PC-3 (cell line): ENCODE data around the gene TEPSIN. TPM values are rescaled to one million over a fixed set of nuclear protein-coding genes. Genes with fewer than 3 reads are reported as not detected.
A peak's percentile ranks its signal among the peaks of the same experiment; 100 is the strongest.

ENCODE experiments used
- ATAC-seq: fragments of 200-7000 bp; cut with Tn5 transposase; 2 replicates; pipeline ENCODE4 v1.9.1; 2020; ENCODE audit warnings: mild to moderate bottlenecking, moderate library complexity
- BruUV-seq: library from RNA; stranded (reverse); fragments of 400-500 nt; replicated peaks from 2 replicates; lab custom pipeline; 2021; lab: Mats Ljungman, UMichigan
- CTCF ChIA-PET: fragments of 300-600 bp; sonication (Branson Sonifier 250); formaldehyde crosslinking; loops from one replicate; lab custom pipeline; 2022; ENCODE audit warnings: antibody characterized with exemption; lab: Charles Lee
- POLR2A ChIA-PET: fragments of 300-600 bp; sonication (Branson Sonifier 250); formaldehyde crosslinking; loops from one replicate; lab custom pipeline; 2022; ENCODE audit warnings: antibody characterized with exemption; ENCODE audit not compliant: unreplicated experiment; lab: Charles Lee
- DNase-seq: peaks from one replicate; pipeline ENCODE4 v3.0.0-alpha.2; 2015
- H2AFZ ChIP-seq: fragments of 300-600 bp; sonication (generic); 2 replicates; pipeline ENCODE4 v1.6.0; 2016; ENCODE audit warnings: antibody characterized with exemption, low read length
- H3F3A ChIP-seq: fragments of 300-600 bp; sonication (generic); one replicate; pipeline ENCODE4 v1.6.0; 2017; ENCODE audit warnings: antibody characterized with exemption, low read length, control low read depth, mild to moderate bottlenecking; ENCODE audit not compliant: unreplicated experiment
- H3K27ac ChIP-seq: fragments of 300-600 bp; sonication (generic); 2 replicates; pipeline ENCODE4 v1.5.1; 2016; ENCODE audit warnings: mild to moderate bottlenecking, low read length
- H3K27me3 ChIP-seq: fragments of 300-600 bp; sonication (generic); 2 replicates; pipeline ENCODE4 v1.6.1; 2016; ENCODE audit warnings: low read length, mixed read lengths
- H3K36me3 ChIP-seq: fragments of 300-600 bp; sonication (generic); 2 replicates; pipeline ENCODE4 v1.6.1; 2016; ENCODE audit warnings: low read depth, mixed run types, low read length, mixed read lengths
- H3K4me1 ChIP-seq: fragments of 300-600 bp; sonication (generic); 2 replicates; pipeline ENCODE4 v1.5.1; 2016; ENCODE audit warnings: low read length; ENCODE audit not compliant: insufficient read depth
- H3K4me2 ChIP-seq: fragments of 300-600 bp; sonication (generic); 2 replicates; pipeline ENCODE4 v1.6.0; 2016; ENCODE audit warnings: low read length
- H3K4me3 ChIP-seq: fragments of 300-600 bp; sonication (generic); 2 replicates; pipeline ENCODE4 v1.5.1; 2016; ENCODE audit warnings: mild to moderate bottlenecking, low read length, mixed read lengths
- H3K79me2 ChIP-seq: fragments of 300-600 bp; sonication (generic); 2 replicates; pipeline ENCODE4 v1.6.1; 2017; ENCODE audit warnings: low read length, mixed read lengths
- H3K9ac ChIP-seq: fragments of 300-600 bp; sonication (generic); 2 replicates; pipeline ENCODE4 v1.6.0; 2016; ENCODE audit warnings: mild to moderate bottlenecking, low read length
- H3K9me2 ChIP-seq: fragments of 300-600 bp; sonication (generic); replicated peaks from 2 replicates; pipeline ENCODE4 v1.6.1; 2016; ENCODE audit warnings: mixed run types, low read length, mixed read lengths
- H3K9me3 ChIP-seq: fragments of 300-600 bp; sonication (generic); 2 replicates; pipeline ENCODE4 v1.6.1; 2016; ENCODE audit warnings: low read length, mixed read lengths
- H4K20me1 ChIP-seq: fragments of 300-600 bp; sonication (generic); 2 replicates; pipeline ENCODE4 v1.6.1; 2016; ENCODE audit warnings: low read length, mixed read lengths
- EZH2 ChIP-seq: fragments of 300-600 bp; sonication (generic); IDR thresholded peaks from one replicate; pipeline ENCODE4 v1.6.1; 2017; ENCODE audit warnings: antibody characterized with exemption, mild to moderate bottlenecking, low read length; ENCODE audit not compliant: unreplicated experiment
- EZH2phosphoT487 ChIP-seq: fragments of 300-600 bp; sonication (generic); IDR thresholded peaks from 2 replicates; pipeline ENCODE4 v1.6.1; 2018; ENCODE audit warnings: mild to moderate bottlenecking, antibody characterized with exemption, low read length, borderline replicate concordance
- intact Hi-C: fragments of 100-400 bp; cut with micrococcal nuclease; formaldehyde crosslinking; loops from 2 replicates; pipeline ENCODE4 v1.9.0; 2023
- total RNA-seq: library from RNA; depleted of rRNA; stranded (reverse); fragments of >200 nt; gene quantifications from 2 replicates; pipeline ENCODE4 v1.2.3, GENCODE V29; 2014
- TF ChIP-seq, protein P1 (sequence below): fragments of 300-600 bp; sonication (generic); conservative IDR thresholded peaks from 2 replicates; pipeline ENCODE4 v1.5.1; 2017; ENCODE audit warnings: antibody characterized with exemption, low read depth, mild to moderate bottlenecking, low read length

TEPSIN gene
- total RNA-seq, 1 experiment from 2014 or later: 28.8 TPM

- TF ChIP-seq, protein P1, sequence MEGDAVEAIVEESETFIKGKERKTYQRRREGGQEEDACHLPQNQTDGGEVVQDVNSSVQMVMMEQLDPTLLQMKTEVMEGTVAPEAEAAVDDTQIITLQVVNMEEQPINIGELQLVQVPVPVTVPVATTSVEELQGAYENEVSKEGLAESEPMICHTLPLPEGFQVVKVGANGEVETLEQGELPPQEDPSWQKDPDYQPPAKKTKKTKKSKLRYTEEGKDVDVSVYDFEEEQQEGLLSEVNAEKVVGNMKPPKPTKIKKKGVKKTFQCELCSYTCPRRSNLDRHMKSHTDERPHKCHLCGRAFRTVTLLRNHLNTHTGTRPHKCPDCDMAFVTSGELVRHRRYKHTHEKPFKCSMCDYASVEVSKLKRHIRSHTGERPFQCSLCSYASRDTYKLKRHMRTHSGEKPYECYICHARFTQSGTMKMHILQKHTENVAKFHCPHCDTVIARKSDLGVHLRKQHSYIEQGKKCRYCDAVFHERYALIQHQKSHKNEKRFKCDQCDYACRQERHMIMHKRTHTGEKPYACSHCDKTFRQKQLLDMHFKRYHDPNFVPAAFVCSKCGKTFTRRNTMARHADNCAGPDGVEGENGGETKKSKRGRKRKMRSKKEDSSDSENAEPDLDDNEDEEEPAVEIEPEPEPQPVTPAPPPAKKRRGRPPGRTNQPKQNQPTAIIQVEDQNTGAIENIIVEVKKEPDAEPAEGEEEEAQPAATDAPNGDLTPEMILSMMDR: no peak
- TF ChIP-seq EZH2: no peak
- TF ChIP-seq EZH2phosphoT487: no peak
- TSS peak; percentile 16 for BruUV-seq
Observed at GRCh38 chr17:81252326-81252986, 13.6 kb upstream of the TEPSIN start.

GRCh38 chr17:81251709-81252301 is 12.9 kb upstream of the TEPSIN start:
- no peaks in the 10 kb centered on the region for H3K9me3 ChIP-seq
- CTCF ChIA-PET: no interaction called here

More at GRCh38 chr17:81252326-81252986, 13.6 kb upstream of the TEPSIN start:
- H3K4me1 ChIP-seq: 0 out of 2 replicates have a peak, but pooled peaks cover 3% of the 10 kb centered on the region
- no peak overlapping the region for H3K4me3 ChIP-seq
- H3K9me3 ChIP-seq: no peaks in the 10 kb centered on the region
- no peaks in the 10 kb centered on the region for H3K79me2 ChIP-seq
- H4K20me1 ChIP-seq: no peaks in the 10 kb centered on the region
- no peaks in the 10 kb centered on the region; the same call in none of the 2 replicates for H3K36me3 ChIP-seq
- no peaks in the 10 kb centered on the region for H3K27me3 ChIP-seq
- CTCF ChIA-PET: no interaction called here
- no peak overlapping the region for H3K27ac ChIP-seq
- H2AFZ ChIP-seq: no peak overlapping the region
- no peaks in the 10 kb centered on the region for H3F3A ChIP-seq
- ATAC-seq (no peak), DNase-seq (no peak)
- H3K4me2 ChIP-seq: no peak overlapping the region
- POLR2A ChIA-PET: no interaction called here
- H3K9me2 ChIP-seq: no peaks in the 10 kb centered on the region
- no peak overlapping the region for H3K9ac ChIP-seq
- intact Hi-C loops: loop anchor here (10.0 kb wide), 1 partner anchor 142 kb away; the partner anchor contains the start of gene BAHCC1

GRCh38 chr17:81251094-81251708 is 12.3 kb upstream of the TEPSIN start:
- ATAC-seq: no peak
- intact Hi-C loops: loop anchor here (10.0 kb wide), 1 partner anchor 144 kb away; the partner anchor contains the start of gene BAHCC1
- Histone ChIP-seq H3K36me3 (no peaks in the 10 kb centered on the region; the same call in none of the 2 replicates), H3K79me2 (no peaks in the 10 kb centered on the region), H3K27ac (no peak overlapping the region), H4K20me1 (no peaks in the 10 kb centered on the region), H3K4me1 (0 out of 2 replicates have a peak, but pooled peaks cover 3% of the 10 kb centered on the region), H3K9me2 (no peaks in the 10 kb centered on the region), H3K9me3 (no peaks in the 10 kb centered on the region), H3K9ac (no peak overlapping the region), H3K4me2 (no peak overlapping the region), H3F3A (no peaks in the 10 kb centered on the region), H3K4me3 (no peak overlapping the region), H2AFZ (no peak overlapping the region), H3K27me3 (no peaks in the 10 kb centered on the region)
- DNase-seq: no peak
- BruUV-seq: no TSS peak
- no peak for TF ChIP-seq EZH2phosphoT487
- TF ChIP-seq, protein P1: no peak
- no peak for TF ChIP-seq EZH2
- CTCF ChIA-PET: no interaction called here
- POLR2A ChIA-PET: no interaction called here

More at GRCh38 chr17:81251709-81252301, 12.9 kb upstream of the TEPSIN start:
- Histone ChIP-seq H3K9ac (no peak overlapping the region), H3K4me1 (0 out of 2 replicates have a peak, but pooled peaks cover 3% of the 10 kb centered on the region), H3K4me2 (no peak overlapping the region), H3K79me2 (no peaks in the 10 kb centered on the region), H3K9me2 (no peaks in the 10 kb centered on the region), H3K4me3 (no peak overlapping the region), H3K27ac (no peak overlapping the region), H4K20me1 (no peaks in the 10 kb centered on the region), H3K27me3 (no peaks in the 10 kb centered on the region), H3K36me3 (no peaks in the 10 kb centered on the region; the same call in none of the 2 replicates), H3F3A (no peaks in the 10 kb centered on the region), H2AFZ (no peak overlapping the region)
- TF ChIP-seq EZH2 (no peak), EZH2phosphoT487 (no peak)
- ATAC-seq (no peak), DNase-seq (no peak)
- POLR2A ChIA-PET: no interaction called here
- intact Hi-C loops: loop anchor here (10.0 kb wide), 1 partner anchor 143 kb away; the partner anchor contains the start of gene BAHCC1
- BruUV-seq: no TSS peak
